Measurements from ENCODE around the gene ACSL1. TPM values are rescaled to one million over a fixed set of nuclear protein-coding genes. Genes with fewer than 3 reads are reported as not detected.

ACSL1 gene
- total RNA-seq, 1 donor from 2014 or later: 60.3 TPM

- Histone ChIP-seq H3K27me3 (ENCODE audit: control insufficient read depth, insufficient read depth, low read length) (no peaks in the 10 kb centered on the region), H3K4me3 (ENCODE audit: low read depth, low read length) (peak overlapping the region; percentile 29), H3K36me3 (ENCODE audit: control insufficient read depth, insufficient read depth, low read length) (peaks cover 2% of the 10 kb centered on the region)
- no peak for TF ChIP-seq CTCF (IDR thresholded peaks at IDR 0.05; ENCODE audit: insufficient read depth, low read length, severe bottlenecking)
- DNase-seq (ENCODE audit: low read depth) (peak; percentile 96), FAIRE-seq (peak; percentile 83)
These were observed 10.5 kb downstream of the ACSL1 start for GRCh38 chr4:184815046-184815877.

GRCh38 chr4:184814686-184815045 lies 11.1 kb downstream of the ACSL1 start:
- no peak for DNase-seq (ENCODE audit: low read depth)

GRCh38 chr4:184812651-184813181 lies 13.1 kb downstream of the ACSL1 start:
- Histone ChIP-seq H3K4me3 (ENCODE audit: low read depth, low read length) (peak overlapping the region; percentile 11), H3K27me3 (ENCODE audit: control insufficient read depth, insufficient read depth, low read length) (no peaks in the 10 kb centered on the region), H3K36me3 (ENCODE audit: control insufficient read depth, insufficient read depth, low read length) (peaks cover 2% of the 10 kb centered on the region)
- TF ChIP-seq CTCF (IDR thresholded peaks at IDR 0.05; ENCODE audit: insufficient read depth, low read length, severe bottlenecking): no peak
- DNase-seq (ENCODE audit: low read depth): peak; percentile 55
- FAIRE-seq: no peak

More at GRCh38 chr4:184814686-184815045, 11.1 kb downstream of the ACSL1 start:
- no peak for TF ChIP-seq CTCF (IDR thresholded peaks at IDR 0.05; ENCODE audit: insufficient read depth, low read length, severe bottlenecking)
- peak overlapping the region; percentile 29 for H3K4me3 ChIP-seq (ENCODE audit: low read depth, low read length)
- peaks cover 2% of the 10 kb centered on the region for H3K36me3 ChIP-seq (ENCODE audit: control insufficient read depth, insufficient read depth, low read length)
- no peaks in the 10 kb centered on the region for H3K27me3 ChIP-seq (ENCODE audit: control insufficient read depth, insufficient read depth, low read length)
- FAIRE-seq: no peak

- no peak for TF ChIP-seq CTCF (IDR thresholded peaks at IDR 0.05; ENCODE audit: insufficient read depth, low read length, severe bottlenecking)
- no peak for FAIRE-seq
- peaks cover 2% of the 10 kb centered on the region for H3K36me3 ChIP-seq (ENCODE audit: control insufficient read depth, insufficient read depth, low read length)
- H3K27me3 ChIP-seq (ENCODE audit: control insufficient read depth, insufficient read depth, low read length): no peaks in the 10 kb centered on the region
- H3K4me3 ChIP-seq (ENCODE audit: low read depth, low read length): no peak overlapping the region
- no peak for DNase-seq (ENCODE audit: low read depth)
These were observed 13.6 kb downstream of the ACSL1 start for GRCh38 chr4:184812199-184812542.

GRCh38 chr4:184811526-184812198 lies 14.1 kb downstream of the ACSL1 start:
- Histone ChIP-seq H3K36me3 (ENCODE audit: control insufficient read depth, insufficient read depth, low read length) (peaks cover 2% of the 10 kb centered on the region), H3K27me3 (ENCODE audit: control insufficient read depth, insufficient read depth, low read length) (no peaks in the 10 kb centered on the region), H3K4me3 (ENCODE audit: low read depth, low read length) (no peak overlapping the region)
- no peak for TF ChIP-seq CTCF (IDR thresholded peaks at IDR 0.05; ENCODE audit: insufficient read depth, low read length, severe bottlenecking)
- FAIRE-seq: no peak
- DNase-seq (ENCODE audit: low read depth): no peak
